Stimulated activated CD8-positive, alpha-beta memory T cell treated with anti-CD3 and anti-CD28 coated beads, Interleukin-4, amount 100 ng/mL, for 1 hour (primary cell): ENCODE data around the gene PTH1R.

Source experiments
- DNase-seq, 2 donors: peaks; one replicate each; pipeline ENCODE4 v3.0.0-alpha.2; 2020; ENCODE audit warnings: low read depth in 2 of 2, low spot score in 1 of 2

The PTH1R gene

GRCh38 chr3:46882377-46883053, 5.0 kb downstream of the PTH1R start:
- no peak for DNase-seq

- no peak for DNase-seq
Measured at GRCh38 chr3:46883054-46883829, 5.7 kb downstream of the PTH1R start.

- DNase-seq = no peak
Measured at GRCh38 chr3:46883830-46884185, 6.3 kb downstream of the PTH1R start.

- no peak for DNase-seq
Measured at GRCh38 chr3:46884427-46884826, 6.9 kb downstream of the PTH1R start.

- DNase-seq = no peak
Measured at GRCh38 chr3:46884929-46885328, 7.4 kb downstream of the PTH1R start.

- no peak for DNase-seq
Measured at GRCh38 chr3:46885612-46886011, 8.1 kb downstream of the PTH1R start.

- no peak for DNase-seq
Measured at GRCh38 chr3:46887980-46888494, 10.5 kb downstream of the PTH1R start.

GRCh38 chr3:46888705-46889104, 11.2 kb downstream of the PTH1R start:
- no peak for DNase-seq

GRCh38 chr3:46889381-46890110, 12.0 kb downstream of the PTH1R start:
- no peak for DNase-seq

- no peak for DNase-seq
Measured at GRCh38 chr3:46890132-46890531, 12.6 kb downstream of the PTH1R start.

- DNase-seq = no peak
Measured at GRCh38 chr3:46891132-46891531, 13.6 kb downstream of the PTH1R start.

GRCh38 chr3:46892285-46893145, 15.0 kb downstream of the PTH1R start:
- no peak for DNase-seq

- no peak for DNase-seq
Measured at GRCh38 chr3:46893146-46893748, 15.7 kb downstream of the PTH1R start.

- no peak for DNase-seq
Measured at GRCh38 chr3:46893763-46894162, 16.2 kb downstream of the PTH1R start.

- no peak for DNase-seq
Measured at GRCh38 chr3:46894256-46894655, 16.7 kb downstream of the PTH1R start.

- peak; percentile 59 to 63 for DNase-seq
Measured at GRCh38 chr3:46895204-46895660, 17.7 kb downstream of the PTH1R start.

- DNase-seq = no peak
Measured at GRCh38 chr3:46895761-46896160, 18.2 kb downstream of the PTH1R start.

GRCh38 chr3:46896386-46896785, 18.9 kb downstream of the PTH1R start:
- DNase-seq = no peak

GRCh38 chr3:46897031-46897430, 19.5 kb downstream of the PTH1R start:
- no peak for DNase-seq

- DNase-seq = no peak
Measured at GRCh38 chr3:46897829-46898320, 20.4 kb downstream of the PTH1R start.
